K562 (cell line): Measurements from ENCODE around the gene CCDC136. TPM values are rescaled to one million over a fixed set of nuclear protein-coding genes. Genes with fewer than 3 reads are reported as not detected.

Experiments used
- ATAC-seq: fragments of 200-7000 bp; cut with Tn5 transposase; 3 replicates; pipeline ENCODE4 v1.9.1; 2020; ENCODE audit warnings: moderate library complexity
- BruUV-seq: library from RNA; stranded (reverse); fragments of 400-500 nt; replicated peaks from 2 replicates; lab custom pipeline; 2021; lab: Mats Ljungman, UMichigan
- CTCF ChIA-PET: fragments of 300-600 bp; formaldehyde crosslinking; extraction: SDS; loops from one replicate; lab custom pipeline; 2021; ENCODE audit warnings: low intra/inter-chr PET ratio; lab: Yijun Ruan, JAX
- POLR2A ChIA-PET: fragments of 300-600, 350-650 bp; sonication (Branson Sonifier 250); formaldehyde crosslinking; extraction: SDS; loops from one replicate; lab custom pipeline; 2021; ENCODE audit warnings: antibody characterized with exemption, inconsistent platforms; lab: Yijun Ruan, JAX
- DNase-seq, 4 experiments: peaks; one replicate each; pipeline versions ENCODE4 v3.0.0 to v3.0.0-alpha.2; 2011 to 2018; ENCODE audit warnings: low spot score in 3 of 4, mixed read lengths in 3 of 4; ENCODE audit errors: extremely low read depth in 1 of 4
- FAIRE-seq: peaks from 2 replicates; lab custom pipeline; 2011; peaks lifted over from hg19 to GRCh38; lab: Jason Lieb, UNC
- H2AFZ ChIP-seq: 2 replicates; pipeline ENCODE4 v1.6.0; 2011; ENCODE audit warnings: low read depth, low read length, control low read depth, inconsistent platforms
- H3K27ac ChIP-seq: fragments of 200-600 bp; 3 replicates; pipeline ENCODE4 v1.8.0; 2011; ENCODE audit warnings: low read depth, mild to moderate bottlenecking, control low read depth, inconsistent platforms, low read length, moderate library complexity, mixed read lengths; ENCODE audit errors: extremely low read depth
- H3K27me3 ChIP-seq, 2 experiments: fragments of 300-600 bp in 1 of 2; 2 replicates in 1 of 2; 3 replicates in 1 of 2; pipeline versions ENCODE4 v1.6.0 to v1.8.0; 2011; ENCODE audit warnings: inconsistent platforms in 2 of 2, low read length in 2 of 2, mild to moderate bottlenecking in 1 of 2, mixed read lengths in 1 of 2, moderate library complexity in 1 of 2; ENCODE audit not compliant: control insufficient read depth in 2 of 2, insufficient read depth in 2 of 2
- H3K36me3 ChIP-seq: fragments of 300-600 bp; 3 replicates; pipeline ENCODE4 v1.8.0; 2011; ENCODE audit warnings: mild to moderate bottlenecking, low read length, inconsistent platforms; ENCODE audit not compliant: control insufficient read depth, insufficient read depth
- H3K4me1 ChIP-seq, 2 experiments: fragments of 200-600 bp in 1 of 2; replicated peaks in 1 of 2; 2 replicates in 1 of 2; 3 replicates in 1 of 2; pipeline versions ENCODE4 v1.5.1 to v1.8.0; 2011; ENCODE audit warnings: inconsistent platforms in 2 of 2, low read length in 2 of 2, mild to moderate bottlenecking in 1 of 2, mixed read lengths in 1 of 2, moderate library complexity in 1 of 2; ENCODE audit not compliant: control insufficient read depth in 2 of 2, insufficient read depth in 2 of 2
- H3K4me2 ChIP-seq: 2 replicates; pipeline ENCODE4 v1.6.1; 2011; ENCODE audit warnings: low read length, control low read depth, inconsistent platforms, mixed read lengths; ENCODE audit not compliant: insufficient read depth
- H3K4me3 ChIP-seq: fragments of 200-600 bp; sonication (generic), shearing (Covaris generic); 2 replicates; pipeline ENCODE4 v1.5.1; 2016; ENCODE audit warnings: control low read depth, inconsistent platforms
- H3K79me2 ChIP-seq: fragments of 200-600 bp; 3 replicates; pipeline ENCODE4 v1.8.0; 2011; ENCODE audit warnings: low read length, inconsistent platforms; ENCODE audit not compliant: control insufficient read depth, insufficient read depth
- H3K9ac ChIP-seq, 2 experiments: 2 replicates each; pipeline versions ENCODE4 v1.6.0 to v1.6.1; 2011; ENCODE audit warnings: low read depth in 2 of 2, low read length in 2 of 2, control low read depth in 1 of 2, inconsistent platforms in 1 of 2, mild to moderate bottlenecking in 1 of 2, mixed read lengths in 1 of 2; ENCODE audit not compliant: insufficient read depth in 1 of 2
- H3K9me1 ChIP-seq: one replicate; pipeline ENCODE4 v1.6.0; 2011; ENCODE audit warnings: inconsistent platforms, mild to moderate bottlenecking, low read length, moderate library complexity; ENCODE audit not compliant: control insufficient read depth, insufficient read depth
- H3K9me3 ChIP-seq: replicated peaks from 2 replicates; pipeline ENCODE4 v1.5.1; 2011; ENCODE audit warnings: low read depth, low read length, inconsistent platforms; ENCODE audit not compliant: control insufficient read depth, insufficient read depth
- H4K20me1 ChIP-seq: replicated peaks from 2 replicates; pipeline ENCODE4 v1.6.1; 2011; ENCODE audit warnings: low read length, inconsistent platforms, mixed read lengths; ENCODE audit not compliant: control insufficient read depth, insufficient read depth
- NCOA1 ChIP-seq: fragments of 450-650 bp; IDR thresholded peaks from 2 replicates; pipeline ENCODE4 v1.6.1; 2016; ENCODE audit warnings: low read depth
- PCBP1 ChIP-seq: fragments of 200-400 bp; formaldehyde crosslinking; IDR thresholded peaks from 2 replicates; pipeline ENCODE4 v1.6.1; 2018; ENCODE audit warnings: mild to moderate bottlenecking, low read depth, low read length; ENCODE audit not compliant: poor library complexity, severe bottlenecking
- POLR2AphosphoS2 ChIP-seq: IDR thresholded peaks from 2 replicates; pipeline ENCODE4 v1.6.1; 2012; ENCODE audit warnings: low read length, improper control_type of control experiment
- POLR2G ChIP-seq: fragments of 200-400 bp; formaldehyde crosslinking; IDR thresholded peaks from 2 replicates; pipeline ENCODE4 v1.6.1; 2017; ENCODE audit warnings: low read depth, mild to moderate bottlenecking, antibody characterized with exemption, low read length, moderate library complexity
- WGBS: fragments of 100-300 bp; shearing (Covaris generic); methylation state at CpG from one replicate; pipeline ENCODE4 v1.1.6; 2016; ENCODE audit warnings: low coverage, mixed read lengths; ENCODE audit not compliant: insufficient coverage; ENCODE audit errors: missing lambda C conversion rate; 5-methylcytosine and 5-hydroxymethylcytosine counted together
- in situ Hi-C: fragments of 300-500 bp; cut with MboI; formaldehyde crosslinking; loops from 4 replicates; pipeline ENCODE4 v1.15.0; 2018; ENCODE audit warnings: inconsistent platforms, mixed read lengths
- intact Hi-C: fragments of 100-400 bp; cut with micrococcal nuclease; formaldehyde crosslinking; loops from 2 replicates; pipeline ENCODE4 v1.14.2; 2022
- polyA plus RNA-seq, 8 experiments: library from polyadenylated mRNA; depleted of rRNA in 4 of 8; stranded (reverse) in 5 of 8; unstranded in 3 of 8; fragments of >200 nt; fragmentation: Nextera tagmentation in 2 of 8; fragmentation: Illumina TruSeq in 1 of 8; extraction: Ambion mirVana in 2 of 8; extraction: Trizol in 1 of 8; gene quantifications; 2 replicates each; pipeline versions ENCODE4 v1.2.1 to v1.2.3, GENCODE V29; 2011 to 2014; ENCODE audit warnings: inconsistent platforms in 1 of 8, missing spikeins in 1 of 8
- total RNA-seq, 7 experiments: library from RNA; depleted of rRNA in 6 of 7; stranded (reverse); fragments of >200 nt in 6 of 7; fragmentation: Illumina TruSeq in 2 of 7; extraction: Trizol in 2 of 7; gene quantifications; 2 replicates each; pipeline versions ENCODE4 v1.2.1 to v1.2.3, GENCODE V29; 2011 to 2021; ENCODE audit warnings: low replicate concordance in 1 of 7

CCDC136 gene
- total and polyA plus RNA-seq, 9 of the 15 experiments (the other 6 are each of a cell fraction or from before 2014, with no cell fraction given), result 2.4 to 40.8 (median 26.5) TPM

- H3K36me3 ChIP-seq, result peaks cover 45% of the 10 kb centered on the region
- intact Hi-C loops, result no loop called here
- H3K79me2 ChIP-seq, result peaks cover 46% of the 10 kb centered on the region
- TF ChIP-seq NCOA1 (no peak), POLR2G (peak; percentile 36; the same call in 1 of the 2 replicates), PCBP1 (no peak), POLR2AphosphoS2 (peak; percentile 49; the same call in 1 of the 2 replicates)
- no peak for DNase-seq
- H4K20me1 ChIP-seq, result no peaks in the 10 kb centered on the region; the same call in 1 of the 2 replicates
- POLR2A ChIA-PET, result interaction anchor here (1.0 to 7.1 kb wide), 3 partner anchors 9 to 126 kb away, joined by 3 to 40 read pairs (median 9); partner anchors contain the start of gene CALU
- no peak for ATAC-seq
- WGBS, result 94% methylated on average over 26 of the region's 27 CpGs
- H3K27me3 ChIP-seq, result no peaks in the 10 kb centered on the region
- no peak for FAIRE-seq
- no peak overlapping the region for H3K4me3 ChIP-seq
- H3K9me1 ChIP-seq, result no peaks in the 10 kb centered on the region
- H2AFZ ChIP-seq, result no peak overlapping the region
- BruUV-seq, result no TSS peak
- H3K27ac ChIP-seq, result no peak overlapping the region
- H3K9me3 ChIP-seq, result no peaks in the 10 kb centered on the region
- no peak overlapping the region for H3K4me2 ChIP-seq
- peaks cover 11 to 41% of the 10 kb centered on the region in 2 experiments for H3K4me1 ChIP-seq
- CTCF ChIA-PET, result no interaction called here
- in situ Hi-C loops, result no loop called here
- H3K9ac ChIP-seq, result peak overlapping the region in 1 of 2 experiments; percentile 66; a peak in 2 of 4 replicates
Observed at GRCh38 chr7:128865996-128866877, 74.5 kb downstream of the CCDC136 start.
